Measurements from ENCODE around the gene TNXB. TPM values are rescaled to one million over a fixed set of nuclear protein-coding genes. Genes with fewer than 3 reads are reported as not detected.
A peak's percentile ranks its signal among the peaks of the same experiment; 100 is the strongest.
"Not testable (repeated sequence)": the region's sequence is repeated elsewhere in the genome, so short reads cannot be mapped to it uniquely, and the experiment has no call there.

The TNXB gene
- total RNA-seq, 3 donors from 2014 or later = 1.1 to 1.9 (median 1.6) TPM

DNA sequence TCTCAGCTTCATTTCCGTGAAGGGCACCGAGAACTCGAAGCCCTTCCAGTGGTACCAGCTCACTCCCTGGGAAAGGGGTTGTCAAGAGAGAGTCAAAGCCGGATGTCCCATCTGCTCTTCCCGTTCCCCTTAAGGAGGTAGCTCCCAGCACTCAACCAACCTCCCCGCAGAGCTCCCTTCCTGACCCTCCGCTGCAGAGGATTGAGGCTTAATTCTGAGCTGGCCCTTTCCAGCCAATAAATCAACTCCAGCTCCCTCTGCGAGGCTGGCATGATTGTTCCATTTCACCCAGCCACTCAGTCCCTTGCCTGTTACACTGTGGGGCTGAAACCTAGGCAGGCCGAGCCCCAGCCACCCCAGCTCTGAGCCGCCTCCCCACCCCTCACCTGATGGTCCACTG is 67.8 kb downstream of the TNXB start:
- H3K4me3 Mint-ChIP-seq; H3K9me3 Mint-ChIP-seq; H3K36me3 Mint-ChIP-seq (ENCODE audit: insufficient read depth); ATAC-seq; DNase-seq; H3K27me3 Mint-ChIP-seq (ENCODE audit: low read depth); H3K4me1 Mint-ChIP-seq (ENCODE audit: low read depth): not testable (repeated sequence)

DNA sequence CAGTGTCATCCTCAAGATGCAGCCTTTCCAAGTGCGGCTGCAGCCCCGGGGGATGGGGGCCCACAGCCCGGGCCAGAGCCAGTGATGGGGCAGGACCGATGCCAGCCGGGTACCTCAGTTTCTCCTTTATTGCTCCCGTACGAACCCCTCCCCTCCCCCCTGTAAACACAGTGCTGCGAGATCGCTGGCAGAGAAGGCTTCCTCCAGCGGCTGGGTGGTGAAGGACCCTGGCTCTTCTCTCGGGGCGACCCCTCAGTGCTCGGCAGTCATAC is 68.2 kb downstream of the TNXB start:
- H3K9me3 Mint-ChIP-seq; ATAC-seq; H3K36me3 Mint-ChIP-seq (ENCODE audit: insufficient read depth); H3K4me3 Mint-ChIP-seq; DNase-seq; H3K27me3 Mint-ChIP-seq (ENCODE audit: low read depth); H3K4me1 Mint-ChIP-seq (ENCODE audit: low read depth): not testable (repeated sequence)

DNA sequence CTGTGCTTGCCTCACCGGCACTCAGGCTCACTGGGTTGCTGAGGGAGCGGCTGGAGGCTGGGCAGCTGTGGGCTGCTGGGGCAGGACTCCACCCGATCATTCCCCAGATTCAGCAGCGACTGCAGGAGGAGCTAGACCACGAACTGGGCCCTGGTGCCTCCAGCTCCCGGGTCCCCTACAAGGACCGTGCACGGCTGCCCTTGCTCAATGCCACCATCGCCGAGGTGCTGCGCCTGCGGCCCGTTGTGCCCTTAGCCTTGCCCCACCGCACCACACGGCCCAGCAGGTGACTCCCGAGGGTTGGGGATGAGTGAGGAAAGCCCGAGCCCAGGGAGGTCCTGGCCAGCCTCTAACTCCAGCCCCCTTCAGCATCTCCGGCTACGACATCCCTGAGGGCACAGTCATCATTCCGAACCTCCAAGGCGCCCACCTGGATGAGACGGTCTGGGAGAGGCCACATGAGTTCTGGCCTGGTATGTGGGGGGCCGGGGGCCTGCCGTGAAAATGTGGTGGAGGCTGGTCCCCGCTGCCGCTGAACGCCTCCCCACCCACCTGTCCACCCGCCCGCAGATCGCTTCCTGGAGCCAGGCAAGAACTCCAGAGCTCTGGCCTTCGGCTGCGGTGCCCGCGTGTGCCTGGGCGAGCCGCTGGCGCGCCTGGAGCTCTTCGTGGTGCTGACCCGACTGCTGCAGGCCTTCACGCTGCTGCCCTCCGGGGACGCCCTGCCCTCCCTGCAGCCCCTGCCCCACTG is 68.7 kb downstream of the TNXB start:
- H3K4me1 Mint-ChIP-seq (ENCODE audit: low read depth); H3K9me3 Mint-ChIP-seq; H3K27me3 Mint-ChIP-seq (ENCODE audit: low read depth); H3K4me3 Mint-ChIP-seq; DNase-seq; ATAC-seq; H3K36me3 Mint-ChIP-seq (ENCODE audit: insufficient read depth): not testable (repeated sequence)

DNA sequence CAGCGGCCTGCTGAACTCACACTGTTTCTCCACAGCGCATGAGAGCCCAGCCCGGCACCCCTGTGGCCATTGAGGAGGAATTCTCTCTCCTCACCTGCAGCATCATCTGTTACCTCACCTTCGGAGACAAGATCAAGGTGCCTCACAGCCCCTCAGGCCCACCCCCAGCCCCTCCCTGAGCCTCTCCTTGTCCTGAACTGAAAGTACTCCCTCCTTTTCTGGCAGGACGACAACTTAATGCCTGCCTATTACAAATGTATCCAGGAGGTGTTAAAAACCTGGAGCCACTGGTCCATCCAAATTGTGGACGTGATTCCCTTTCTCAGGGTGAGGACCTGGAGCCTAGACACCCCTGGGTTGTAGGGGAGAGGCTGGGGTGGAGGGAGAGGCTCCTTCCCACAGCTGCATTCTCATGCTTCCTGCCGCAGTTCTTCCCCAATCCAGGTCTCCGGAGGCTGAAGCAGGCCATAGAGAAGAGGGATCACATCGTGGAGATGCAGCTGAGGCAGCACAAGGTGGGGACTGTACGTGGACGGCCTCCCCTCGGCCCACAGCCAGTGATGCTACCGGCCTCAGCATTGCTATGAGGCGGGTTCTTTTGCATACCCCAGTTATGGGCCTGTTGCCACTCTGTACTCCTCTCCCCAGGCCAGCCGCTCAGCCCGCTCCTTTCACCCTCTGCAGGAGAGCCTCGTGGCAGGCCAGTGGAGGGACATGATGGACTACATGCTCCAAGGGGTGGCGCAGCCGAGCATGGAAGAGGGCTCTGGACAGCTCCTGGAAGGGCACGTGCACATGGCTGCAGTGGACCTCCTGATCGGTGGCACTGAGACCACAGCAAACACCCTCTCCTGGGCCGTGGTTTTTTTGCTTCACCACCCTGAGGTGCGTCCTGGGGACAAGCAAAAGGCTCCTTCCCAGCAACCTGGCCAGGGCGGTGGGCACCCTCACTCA is 69.5 kb downstream of the TNXB start:
- not testable (repeated sequence) for H3K36me3 Mint-ChIP-seq (ENCODE audit: insufficient read depth); ATAC-seq; H3K4me3 Mint-ChIP-seq; DNase-seq; H3K4me1 Mint-ChIP-seq (ENCODE audit: low read depth); H3K9me3 Mint-ChIP-seq; H3K27me3 Mint-ChIP-seq (ENCODE audit: low read depth)

DNA sequence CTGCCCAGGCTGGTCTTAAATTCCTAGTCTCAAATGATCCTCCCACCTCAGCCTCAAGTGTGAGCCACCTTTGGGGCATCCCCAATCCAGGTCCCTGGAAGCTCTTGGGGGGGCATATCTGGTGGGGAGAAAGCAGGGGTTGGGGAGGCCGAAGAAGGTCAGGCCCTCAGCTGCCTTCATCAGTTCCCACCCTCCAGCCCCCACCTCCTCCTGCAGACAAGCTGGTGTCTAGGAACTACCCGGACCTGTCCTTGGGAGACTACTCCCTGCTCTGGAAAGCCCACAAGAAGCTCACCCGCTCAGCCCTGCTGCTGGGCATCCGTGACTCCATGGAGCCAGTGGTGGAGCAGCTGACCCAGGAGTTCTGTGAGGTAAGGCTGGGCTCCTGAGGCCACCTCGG is 70.3 kb downstream of the TNXB start:
- H3K4me1 Mint-ChIP-seq (ENCODE audit: low read depth); H3K9me3 Mint-ChIP-seq; ATAC-seq; DNase-seq; H3K27me3 Mint-ChIP-seq (ENCODE audit: low read depth); H3K4me3 Mint-ChIP-seq; H3K36me3 Mint-ChIP-seq (ENCODE audit: insufficient read depth): not testable (repeated sequence)

DNA sequence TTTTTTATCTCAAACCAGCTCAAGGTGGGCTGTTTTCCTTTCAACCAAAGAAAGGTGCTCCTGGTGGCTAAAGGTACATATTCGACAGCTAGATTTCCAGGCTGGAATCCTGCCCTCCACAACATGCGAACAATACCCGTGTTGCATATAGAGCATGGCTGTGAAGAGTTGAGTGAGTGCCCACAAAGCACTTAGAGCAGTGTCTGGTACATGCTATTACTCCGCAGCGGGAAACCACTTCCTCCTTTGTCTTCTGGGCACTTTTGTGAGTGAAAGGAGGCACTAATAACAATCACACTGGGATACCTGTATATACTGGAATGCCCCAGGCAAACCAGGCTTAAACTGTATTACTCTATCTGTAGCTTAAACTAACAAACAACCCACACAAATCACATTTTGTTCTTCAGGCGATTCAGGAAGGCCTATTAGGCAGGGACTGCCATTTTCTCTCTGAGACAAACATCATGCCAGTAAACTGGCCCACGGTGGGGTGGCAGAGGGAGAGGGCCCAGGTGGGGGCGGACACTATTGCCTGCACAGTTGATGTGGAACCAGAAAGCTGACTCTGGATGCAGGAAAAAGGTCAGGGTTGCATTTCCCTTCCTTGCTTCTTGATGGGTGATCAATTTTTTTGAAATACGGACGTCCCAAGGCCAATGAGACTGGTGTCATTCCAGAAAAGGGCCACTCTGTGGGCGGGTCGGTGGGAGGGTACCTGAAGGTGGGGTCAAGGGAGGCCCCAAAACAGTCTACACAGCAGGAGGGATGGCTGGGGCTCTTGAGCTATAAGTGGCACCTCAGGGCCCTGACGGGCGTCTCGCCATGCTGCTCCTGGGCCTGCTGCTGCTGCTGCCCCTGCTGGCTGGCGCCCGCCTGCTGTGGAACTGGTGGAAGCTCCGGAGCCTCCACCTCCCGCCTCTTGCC is 71.3 kb downstream of the TNXB start, which contains the start of gene CYP21A2:
TSS of gene CYP21A2 (plus strand) at position 818 of the 927 bp plus-strand sequence. CDS start at position 826, 8 bp downstream.
- ATAC-seq = peak; percentile 65 to 71
- H3K36me3 Mint-ChIP-seq (ENCODE audit: insufficient read depth); H3K4me3 Mint-ChIP-seq; H3K9me3 Mint-ChIP-seq; H3K27me3 Mint-ChIP-seq (ENCODE audit: low read depth); H3K4me1 Mint-ChIP-seq (ENCODE audit: low read depth); DNase-seq: not testable (repeated sequence)

DNA sequence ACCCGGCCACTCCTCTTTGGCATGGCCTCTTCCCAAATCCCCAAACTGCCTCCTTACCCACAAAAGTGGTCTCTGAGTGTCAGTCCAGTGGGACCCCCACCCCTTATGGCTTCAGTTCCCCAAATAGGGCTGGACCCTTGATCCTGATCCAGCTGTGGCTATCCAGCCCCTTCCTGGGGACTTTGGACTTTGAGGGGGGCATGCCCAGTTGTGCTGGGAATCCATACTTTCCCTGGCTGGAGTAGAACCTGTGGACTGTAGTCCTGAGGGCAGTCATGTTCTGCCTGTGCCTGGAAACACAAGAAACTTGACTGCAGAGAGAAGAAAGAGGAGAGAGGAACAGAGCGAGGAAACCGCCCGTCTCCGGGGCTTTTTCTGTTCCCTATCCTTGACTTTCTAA is 72.0 kb downstream of the TNXB start:
- not testable (repeated sequence) for H3K9me3 Mint-ChIP-seq; DNase-seq; ATAC-seq; H3K27me3 Mint-ChIP-seq (ENCODE audit: low read depth); H3K36me3 Mint-ChIP-seq (ENCODE audit: insufficient read depth); H3K4me3 Mint-ChIP-seq; H3K4me1 Mint-ChIP-seq (ENCODE audit: low read depth)

DNA sequence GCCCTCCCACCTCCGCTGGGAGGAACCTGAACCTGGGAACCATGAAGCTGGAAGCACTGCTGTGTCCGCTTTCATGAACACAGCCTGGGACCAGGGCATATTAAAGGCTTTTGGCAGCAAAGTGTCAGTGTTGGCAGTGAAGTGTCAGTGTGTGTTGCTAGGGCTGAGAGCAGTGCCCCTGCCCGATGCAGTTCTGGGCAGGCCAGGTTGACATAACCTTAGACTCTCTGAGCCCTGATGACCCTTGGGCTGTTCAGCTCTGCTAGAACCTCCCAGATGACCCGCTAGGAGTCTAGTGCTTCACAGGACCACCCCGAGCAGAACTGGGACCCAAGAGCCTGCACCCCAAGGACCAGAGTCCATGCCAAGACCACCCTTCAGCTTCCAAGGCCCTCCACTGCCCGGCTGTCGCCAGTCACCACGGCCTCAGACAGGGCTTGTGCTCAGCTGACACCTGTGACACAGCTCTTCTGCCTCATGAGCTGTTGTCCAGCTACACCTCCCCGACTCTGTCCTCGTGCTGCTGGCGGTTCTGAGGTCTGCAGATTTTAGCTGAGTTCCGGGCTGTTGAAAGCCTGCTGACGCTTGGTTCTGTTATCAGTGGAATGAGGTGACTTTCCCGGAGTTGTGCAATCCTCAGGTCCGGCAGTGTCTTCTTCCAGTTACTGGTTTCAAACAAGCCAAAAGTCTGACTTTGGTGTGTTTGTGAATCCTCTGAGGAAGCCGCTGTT is 73.7 kb downstream of the TNXB start:
- DNase-seq; H3K36me3 Mint-ChIP-seq (ENCODE audit: insufficient read depth); H3K9me3 Mint-ChIP-seq; H3K27me3 Mint-ChIP-seq (ENCODE audit: low read depth); ATAC-seq; H3K4me1 Mint-ChIP-seq (ENCODE audit: low read depth); H3K4me3 Mint-ChIP-seq: not testable (repeated sequence)

DNA sequence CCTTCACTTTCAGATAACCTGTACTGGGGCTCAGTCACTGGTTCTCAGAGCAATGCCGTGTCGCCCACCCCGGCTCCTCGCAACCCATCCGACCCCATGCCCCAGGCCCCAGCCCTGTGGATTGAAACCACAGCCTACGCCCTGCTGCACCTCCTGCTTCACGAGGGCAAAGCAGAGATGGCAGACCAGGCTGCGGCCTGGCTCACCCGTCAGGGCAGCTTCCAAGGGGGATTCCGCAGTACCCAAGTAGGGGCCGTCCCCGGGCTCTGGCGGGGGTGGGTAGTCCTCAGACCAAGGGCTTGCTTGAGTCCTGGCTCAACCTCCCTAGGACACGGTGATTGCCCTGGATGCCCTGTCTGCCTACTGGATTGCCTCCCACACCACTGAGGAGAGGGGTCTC is 79.6 kb downstream of the TNXB start:
- not testable (repeated sequence) for H3K9me3 Mint-ChIP-seq; H3K4me1 Mint-ChIP-seq (ENCODE audit: low read depth); H3K36me3 Mint-ChIP-seq (ENCODE audit: insufficient read depth); H3K4me3 Mint-ChIP-seq; ATAC-seq; H3K27me3 Mint-ChIP-seq (ENCODE audit: low read depth); DNase-seq

DNA sequence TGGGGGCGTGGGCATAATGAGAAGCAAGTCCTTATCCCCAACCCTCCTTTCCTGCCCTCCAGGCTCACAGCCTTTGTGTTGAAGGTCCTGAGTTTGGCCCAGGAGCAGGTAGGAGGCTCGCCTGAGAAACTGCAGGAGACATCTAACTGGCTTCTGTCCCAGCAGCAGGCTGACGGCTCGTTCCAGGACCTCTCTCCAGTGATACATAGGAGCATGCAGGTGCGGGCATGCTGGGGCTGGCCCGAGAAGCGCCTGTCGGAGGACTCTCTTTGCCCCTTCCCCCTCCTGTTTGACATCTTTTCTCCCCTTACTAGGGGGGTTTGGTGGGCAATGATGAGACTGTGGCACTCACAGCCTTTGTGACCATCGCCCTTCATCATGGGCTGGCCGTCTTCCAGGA is 80.5 kb downstream of the TNXB start:
- not testable (repeated sequence) for H3K27me3 Mint-ChIP-seq (ENCODE audit: low read depth); H3K36me3 Mint-ChIP-seq (ENCODE audit: insufficient read depth); ATAC-seq; DNase-seq; H3K9me3 Mint-ChIP-seq; H3K4me1 Mint-ChIP-seq (ENCODE audit: low read depth); H3K4me3 Mint-ChIP-seq

DNA sequence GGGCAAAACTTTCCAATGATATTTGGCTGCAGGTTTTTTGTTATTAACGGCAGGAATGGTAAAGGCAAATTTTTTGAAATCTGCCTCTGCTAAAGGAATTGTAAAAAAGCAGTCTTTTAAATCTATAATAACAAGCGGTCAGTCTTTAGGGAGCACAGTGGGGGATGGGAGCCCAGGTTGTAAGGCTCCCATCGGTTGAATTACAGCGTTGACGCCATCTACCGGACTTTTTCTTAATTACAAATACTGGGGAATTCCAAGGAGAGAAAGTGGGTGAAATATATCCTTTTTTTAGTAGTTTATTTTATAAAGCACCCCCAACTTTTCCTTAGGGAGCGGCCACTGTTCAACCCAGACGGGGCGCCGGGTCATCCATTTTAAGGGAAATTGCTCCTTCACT is 87.0 kb downstream of the TNXB start:
- not testable (repeated sequence) for H3K36me3 Mint-ChIP-seq (ENCODE audit: insufficient read depth); H3K27me3 Mint-ChIP-seq (ENCODE audit: low read depth); H3K4me3 Mint-ChIP-seq; DNase-seq; H3K4me1 Mint-ChIP-seq (ENCODE audit: low read depth); H3K9me3 Mint-ChIP-seq; ATAC-seq

DNA sequence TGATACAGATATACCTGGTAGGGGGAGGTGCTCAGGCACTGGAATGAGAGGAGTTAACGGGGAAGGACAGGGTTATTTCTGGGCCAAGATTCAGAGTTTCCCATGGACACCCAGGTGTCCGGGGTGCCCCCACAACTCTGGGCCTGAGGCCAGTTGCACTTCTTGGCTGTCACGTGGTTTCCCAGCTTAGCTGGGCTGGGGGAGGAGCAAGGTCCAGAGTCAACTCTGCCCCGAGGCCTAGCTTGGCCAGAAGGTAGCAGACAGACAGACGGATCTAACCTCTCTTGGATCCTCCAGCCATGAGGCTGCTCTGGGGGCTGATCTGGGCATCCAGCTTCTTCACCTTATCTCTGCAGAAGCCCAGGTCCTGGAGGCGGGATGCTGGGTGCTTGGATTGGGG is 94.6 kb downstream of the TNXB start, which contains the start of gene C4B:
TSS of gene C4B (plus strand) at position 249 of the 400 bp plus-strand sequence. CDS start at position 300, 51 bp downstream.
- H3K9me3 Mint-ChIP-seq; H3K4me3 Mint-ChIP-seq; H3K36me3 Mint-ChIP-seq (ENCODE audit: insufficient read depth); ATAC-seq; H3K27me3 Mint-ChIP-seq (ENCODE audit: low read depth); DNase-seq; H3K4me1 Mint-ChIP-seq (ENCODE audit: low read depth): not testable (repeated sequence)

DNA sequence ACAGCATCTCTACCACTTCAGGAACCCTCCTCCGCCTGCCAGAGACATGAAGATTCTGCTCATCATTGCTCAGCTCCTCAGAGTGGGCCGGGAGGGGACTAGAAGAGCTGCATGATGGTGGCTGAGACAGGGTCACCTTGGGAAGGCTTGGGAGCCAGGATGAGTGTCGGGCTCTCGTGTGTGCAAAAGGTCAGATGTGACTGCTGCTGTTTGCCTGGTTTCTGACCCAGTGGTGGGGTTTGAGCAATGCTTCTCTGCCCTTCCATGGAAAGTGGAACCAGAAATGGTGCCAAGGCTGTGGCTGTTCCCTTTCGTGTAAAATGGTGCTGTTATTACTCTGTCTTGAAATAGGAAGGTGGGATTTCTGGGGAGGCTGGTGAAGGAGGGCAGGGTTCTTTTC is 95.4 kb downstream of the TNXB start:
- not testable (repeated sequence) for H3K36me3 Mint-ChIP-seq (ENCODE audit: insufficient read depth); H3K9me3 Mint-ChIP-seq; H3K4me1 Mint-ChIP-seq (ENCODE audit: low read depth); ATAC-seq; DNase-seq; H3K27me3 Mint-ChIP-seq (ENCODE audit: low read depth); H3K4me3 Mint-ChIP-seq
